Naive thymus-derived CD4-positive, alpha-beta T cell (primary cell): ENCODE measurements around the gene NOL8. TPM values are rescaled to one million over a fixed set of nuclear protein-coding genes. Genes with fewer than 3 reads are reported as not detected.
A peak's percentile ranks its signal among the peaks of the same experiment; 100 is the strongest.

Experiments used
- ATAC-seq: fragments of 150-1000 bp; cut with Tn5 transposase; 2 replicates; pipeline ENCODE4 v1.10.0; 2021; ENCODE audit warnings: mild to moderate bottlenecking, moderate library complexity
- CTCF ChIA-PET: fragments of 350-600 bp; sonication (Branson Sonifier 250); formaldehyde crosslinking; loops from one replicate; lab custom pipeline; 2021; ENCODE audit warnings: antibody characterized with exemption; lab: Charles Lee
- POLR2A ChIA-PET: fragments of 350-600 bp; sonication (Branson Sonifier 250); formaldehyde crosslinking; loops from one replicate; lab custom pipeline; 2021; ENCODE audit warnings: antibody characterized with exemption, inconsistent platforms; lab: Charles Lee
- DNase-seq, 9 donors: peaks; one replicate each; pipeline versions ENCODE4 v3.0.0 to v3.0.0-alpha.2; 2020 to 2022; ENCODE audit warnings: mixed read lengths in 1 of 9
- H3K27ac ChIP-seq: one replicate; pipeline ENCODE4 v1.7.0; 2013; ENCODE audit warnings: mild to moderate bottlenecking, low read depth, low read length, moderate library complexity
- H3K27me3 ChIP-seq, 2 donors: one replicate each; pipeline ENCODE4 v1.7.0; 2013; ENCODE audit warnings: low read length in 2 of 2, mild to moderate bottlenecking in 2 of 2, moderate library complexity in 2 of 2; ENCODE audit not compliant: control insufficient read depth in 2 of 2, insufficient read depth in 2 of 2
- H3K36me3 ChIP-seq, 3 experiments: 1 replicate in 2 of 3; 2 replicates in 1 of 3; pipeline ENCODE4 v1.7.0; 2013; ENCODE audit warnings: low read length in 3 of 3, mild to moderate bottlenecking in 3 of 3, moderate library complexity in 1 of 3; ENCODE audit not compliant: insufficient read depth in 3 of 3, control insufficient read depth in 2 of 3
- H3K4me1 ChIP-seq, 2 donors: one replicate each; pipeline ENCODE4 v1.7.0; 2013; ENCODE audit warnings: low read length in 2 of 2, mild to moderate bottlenecking in 2 of 2, moderate library complexity in 1 of 2; ENCODE audit not compliant: control insufficient read depth in 2 of 2, insufficient read depth in 2 of 2
- H3K4me3 ChIP-seq: 2 replicates; pipeline ENCODE4 v1.7.0; 2013; ENCODE audit warnings: mild to moderate bottlenecking, low read length
- H3K9me3 ChIP-seq, 3 experiments: 1 replicate in 2 of 3; 2 replicates in 1 of 3; pipeline ENCODE4 v1.7.0; 2013; ENCODE audit warnings: low read length in 3 of 3; ENCODE audit not compliant: control insufficient read depth in 2 of 3
- H3K27ac Mint-ChIP-seq, 9 donors: one replicate each; pipeline ENCODE4 v1.8.0; 2020 to 2022; ENCODE audit warnings: mixed read lengths in 9 of 9, mild to moderate bottlenecking in 8 of 9, moderate library complexity in 5 of 9, inconsistent platforms in 2 of 9
- H3K27me3 Mint-ChIP-seq, 5 donors: one replicate each; pipeline ENCODE4 v1.8.0; 2021 to 2022; ENCODE audit warnings: mixed read lengths in 5 of 5, mild to moderate bottlenecking in 1 of 5
- H3K36me3 Mint-ChIP-seq, 5 donors: one replicate each; pipeline ENCODE4 v1.8.0; 2020 to 2022; ENCODE audit warnings: mixed read lengths in 5 of 5, mild to moderate bottlenecking in 3 of 5, inconsistent platforms in 1 of 5
- H3K4me1 Mint-ChIP-seq, 7 donors: one replicate each; pipeline ENCODE4 v1.8.0; 2020 to 2022; ENCODE audit warnings: mixed read lengths in 7 of 7, mild to moderate bottlenecking in 3 of 7, inconsistent platforms in 1 of 7
- H3K4me3 Mint-ChIP-seq, 10 donors: one replicate each; pipeline ENCODE4 v1.8.0; 2020 to 2022; ENCODE audit warnings: mild to moderate bottlenecking in 10 of 10, mixed read lengths in 10 of 10, moderate library complexity in 6 of 10, inconsistent platforms in 2 of 10
- H3K9me3 Mint-ChIP-seq, 11 donors: one replicate each; pipeline ENCODE4 v1.8.0; 2020 to 2022; ENCODE audit warnings: mixed read lengths in 11 of 11, mild to moderate bottlenecking in 4 of 11, inconsistent platforms in 1 of 11, moderate library complexity in 1 of 11
- intact Hi-C, 2 donors: fragments of 100-400 bp; cut with micrococcal nuclease; formaldehyde crosslinking; loops; one replicate each; pipeline ENCODE4 v1.15.1; 2023
- microRNA-seq: library from miRNA; unstranded; fragments of <30 nt; microRNA quantifications from one replicate; pipeline ENCODE4 v1.2.0, GENCODE V29; 2022; ENCODE audit warnings: borderline microRNAs expressed
- polyA plus RNA-seq, 2 donors: library from polyadenylated mRNA; unstranded; fragments of 300-500 nt; fragmentation: Illumina TruSeq; gene quantifications; one replicate each; pipeline ENCODE4 v1.2.3, GENCODE V29; 2021
- total RNA-seq, 6 experiments: library from RNA in 5 of 6; stranded (reverse) in 5 of 6; gene quantifications; 1 replicate in 5 of 6; 2 replicates in 1 of 6; pipeline ENCODE4 v1.2.3 and lab custom pipeline; 2021 to 2026

Gene NOL8
- total and polyA plus RNA-seq, 7 experiments from 2014 or later, result 25.4 to 115 (median 63.4) TPM

GRCh38 chr9:92247981-92248380, 77.2 kb downstream of the NOL8 start:
- Histone ChIP-seq H3K4me3 (no peak overlapping the region), H3K27me3 (no peaks in the 10 kb centered on the region), H3K36me3 (peaks cover 37 to 96% (median 52%) of the 10 kb centered on the region in 3 experiments), H3K27ac (no peak overlapping the region), H3K9me3 (no peaks in the 10 kb centered on the region), H3K4me1 (no peaks in the 10 kb centered on the region)
- Mint-ChIP-seq H3K9me3 (no peaks in the 10 kb centered on the region), H3K4me1 (peaks cover 0 to 5% (median 0%) of the 10 kb centered on the region in 7 donors), H3K4me3 (no peak overlapping the region), H3K27ac (peak overlapping the region in 1 of 9 donors; percentile 61), H3K36me3 (peaks cover 25 to 81% (median 54%) of the 10 kb centered on the region in 5 donors), H3K27me3 (no peaks in the 10 kb centered on the region)
- ATAC-seq, result no peak
- DNase-seq, result no peak
- intact Hi-C loops, result no loop called here
- ChIA-PET POLR2A (no interaction called here), CTCF (no interaction called here)

Small RNA genes within 50 kb of the gene (microRNA-seq; reads per million reads assigned to microRNA genes)
- 6.2 reads per million, percentile 7 among the genes with 10 or more reads in this experiment for gene MIR3651

Other genes with a start within 250 kb of the NOL8 start
- 10 to 100 TPM; 45.6 to 64.0 (median 51.0) TPM for gene SPTLC1, start 209.9 kb downstream of the NOL8 start, total RNA-seq
- 10 to 100 TPM; 46.8 to 50.6 TPM for gene SPTLC1, start 209.9 kb downstream of the NOL8 start, polyA plus RNA-seq
- gene IARS1, start 31.7 kb downstream of the NOL8 start, total RNA-seq, result 100 to 1,000 TPM in 2 of 5 experiments, 10 to 100 TPM in 3; 52.4 to 145 (median 97.7) TPM
- 10 to 100 TPM; 48.5 to 63.7 TPM for gene IARS1, start 31.7 kb downstream of the NOL8 start, polyA plus RNA-seq
- gene CENPP, start 603 bp upstream of the NOL8 start, total RNA-seq, result 10 to 100 TPM in 1 of 5 experiments, 1 to 10 TPM in 4; 2.5 to 24.3 (median 4.1) TPM
- 1 to 10 TPM; 1.2 to 3.5 TPM for gene CENPP, start 603 bp upstream of the NOL8 start, polyA plus RNA-seq
- under 1 TPM in 2 of 5 experiments, not detected in 3; 0.22 to 0.27 TPM for gene OGN, start 79.2 kb upstream of the NOL8 start, total RNA-seq
- gene OGN, start 79.2 kb upstream of the NOL8 start, polyA plus RNA-seq, result under 1 TPM; 0.10 to 0.18 TPM
- not detected for gene OMD, start 99.1 kb upstream of the NOL8 start, total RNA-seq
- gene OMD, start 99.1 kb upstream of the NOL8 start, polyA plus RNA-seq, result not detected
- gene ASPN, start 157.2 kb upstream of the NOL8 start, total RNA-seq, result not detected
- not detected for gene ASPN, start 157.2 kb upstream of the NOL8 start, polyA plus RNA-seq
- not detected for gene ECM2, start 210.6 kb upstream of the NOL8 start, total RNA-seq
- not detected for gene ECM2, start 210.6 kb upstream of the NOL8 start, polyA plus RNA-seq